ENCODE measurements around the gene NPPC.

Gene NPPC

DNA sequence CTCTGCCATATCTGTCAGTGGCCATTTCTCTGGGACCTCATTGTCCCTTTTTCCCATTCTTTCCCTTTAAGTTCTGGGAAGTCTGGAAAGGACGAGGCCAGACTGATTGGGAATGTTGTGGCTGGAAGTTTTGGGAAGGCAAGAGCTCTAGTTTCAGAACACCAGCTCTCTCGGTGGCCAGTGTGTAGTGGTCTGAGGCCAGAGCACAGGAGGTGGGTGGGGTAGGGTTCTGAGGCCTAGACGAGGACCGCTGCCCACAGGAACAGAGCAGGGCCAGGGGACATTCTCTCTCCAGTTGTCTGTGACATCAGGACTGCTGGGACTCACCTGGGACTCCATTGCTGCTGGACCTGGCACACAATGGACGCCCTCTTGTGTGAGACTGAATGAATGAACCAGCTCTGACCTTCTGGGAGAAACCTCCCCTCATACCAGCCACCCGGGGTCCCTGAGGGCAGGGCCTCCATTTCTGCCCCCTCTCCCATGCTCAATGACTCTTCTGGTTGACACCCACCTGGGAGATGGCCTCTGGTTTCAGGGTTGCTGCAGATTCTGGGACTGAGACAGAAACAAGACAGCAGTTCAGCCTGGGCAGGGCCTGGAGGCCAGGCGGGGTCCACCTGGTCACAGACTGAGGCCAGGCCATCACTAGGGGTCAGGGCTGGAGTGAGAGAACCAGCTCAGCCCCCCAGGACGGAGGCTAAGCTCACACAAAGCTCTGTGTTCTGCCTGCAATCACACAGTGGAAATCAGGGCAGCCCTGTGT, 8.4 kb upstream of the NPPC start:
- no peak for DNase-seq

DNA sequence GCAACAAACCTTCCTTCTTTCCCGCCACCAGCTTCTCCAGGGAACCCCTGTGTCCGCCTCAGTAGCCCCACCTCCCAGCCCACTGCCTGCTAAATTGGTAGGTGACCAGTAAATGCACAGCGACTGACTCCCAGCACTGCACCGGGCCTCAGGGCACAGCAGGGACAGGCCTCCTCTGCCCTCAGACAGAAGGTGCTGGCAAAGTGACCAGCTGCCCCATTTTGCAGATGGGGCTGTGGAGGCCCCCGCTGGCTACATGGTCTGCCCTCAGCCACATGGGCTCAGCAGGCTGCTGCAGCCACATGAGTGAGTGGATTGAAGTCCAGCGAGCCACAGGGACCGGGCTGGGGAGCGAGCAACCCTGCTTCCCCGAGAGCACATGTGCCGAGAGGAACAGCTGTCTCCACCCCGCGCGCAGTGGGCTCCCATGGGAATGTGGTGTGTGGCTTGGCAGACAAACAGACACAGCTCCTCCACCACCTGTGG, 7.8 kb upstream of the NPPC start:
- peak; percentile 32 to 67 for DNase-seq

DNA sequence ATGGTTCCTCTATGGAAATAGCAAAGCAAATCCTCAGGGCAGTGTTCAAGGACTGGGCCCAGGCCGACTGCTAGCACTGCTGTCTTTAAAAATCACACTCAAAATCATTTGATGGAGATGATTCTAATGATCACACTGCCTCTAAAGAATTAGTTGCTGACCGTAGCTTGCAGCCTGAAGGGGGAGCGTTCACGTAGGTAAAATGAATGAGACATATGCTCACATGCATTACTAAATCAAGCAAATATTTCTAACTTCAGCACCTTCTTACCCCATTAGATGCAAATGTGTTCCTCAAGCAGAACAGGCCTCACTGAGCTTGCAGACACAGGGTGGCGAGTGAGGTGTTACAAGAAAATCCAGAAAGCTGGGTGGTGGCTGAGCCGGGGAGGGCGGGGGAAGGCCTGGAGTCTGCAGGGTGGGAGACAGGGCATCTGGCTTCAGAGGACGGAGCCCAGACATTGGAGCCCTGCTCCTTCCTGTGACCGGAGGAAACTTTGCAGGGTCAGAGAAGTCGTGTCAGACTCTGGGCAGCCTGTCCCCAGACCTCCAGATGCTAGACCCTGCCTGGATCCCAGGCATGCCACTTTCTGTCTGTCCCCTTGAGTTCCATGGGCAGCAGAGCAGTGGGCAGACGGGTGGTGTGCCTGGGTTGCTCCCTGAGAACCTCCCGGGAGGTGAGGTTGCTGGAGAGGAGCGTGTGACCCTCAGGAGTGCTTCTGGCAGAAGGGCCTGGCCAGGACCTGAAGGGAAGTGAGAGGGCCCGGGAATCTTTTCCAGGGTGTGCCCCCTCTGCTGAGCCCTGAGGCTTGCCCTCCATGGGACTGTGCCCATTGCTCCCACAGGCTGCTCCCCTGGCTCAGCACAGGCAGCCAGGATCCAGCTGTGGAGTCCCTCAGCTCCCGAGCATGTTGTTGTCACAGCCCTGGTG, 7.1 kb upstream of the NPPC start:
- DNase-seq: peak in 1 of 2 experiments; percentile 7

DNA sequence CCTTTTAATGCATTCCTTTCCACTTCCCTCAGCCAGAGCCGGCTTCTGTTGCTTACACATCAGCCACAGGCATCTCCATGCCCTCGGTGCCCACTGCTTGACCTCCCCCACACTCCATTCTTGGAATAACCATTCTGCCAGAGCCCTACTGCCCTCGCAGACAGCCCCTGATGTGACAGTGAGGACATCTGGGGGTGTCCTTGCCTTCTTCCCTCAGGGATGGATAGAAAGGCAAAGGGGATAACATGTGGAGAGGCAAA, 6.4 kb upstream of the NPPC start:
- no peak for DNase-seq

DNA sequence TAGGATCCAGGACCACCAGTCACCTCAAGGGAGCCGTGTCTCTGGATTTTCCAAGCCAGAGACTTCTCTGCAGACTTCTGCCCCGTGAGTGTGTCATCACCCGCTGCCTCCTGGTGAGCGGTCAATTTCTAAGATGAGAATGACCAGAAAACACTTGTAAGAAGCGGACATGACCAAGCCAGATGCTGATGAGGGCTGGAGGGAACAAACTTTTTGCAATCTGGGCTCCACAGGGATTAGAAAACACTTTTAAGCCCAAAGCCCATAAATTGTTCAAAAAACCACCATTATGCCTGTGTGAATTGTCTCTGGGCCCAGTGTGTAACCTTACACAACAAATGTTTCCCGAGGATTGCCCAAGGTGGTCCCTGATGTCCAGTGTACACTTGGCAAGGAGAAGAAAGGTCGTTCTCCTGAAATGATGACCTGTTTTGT, 5.3 kb upstream of the NPPC start:
- DNase-seq: no peak

DNA sequence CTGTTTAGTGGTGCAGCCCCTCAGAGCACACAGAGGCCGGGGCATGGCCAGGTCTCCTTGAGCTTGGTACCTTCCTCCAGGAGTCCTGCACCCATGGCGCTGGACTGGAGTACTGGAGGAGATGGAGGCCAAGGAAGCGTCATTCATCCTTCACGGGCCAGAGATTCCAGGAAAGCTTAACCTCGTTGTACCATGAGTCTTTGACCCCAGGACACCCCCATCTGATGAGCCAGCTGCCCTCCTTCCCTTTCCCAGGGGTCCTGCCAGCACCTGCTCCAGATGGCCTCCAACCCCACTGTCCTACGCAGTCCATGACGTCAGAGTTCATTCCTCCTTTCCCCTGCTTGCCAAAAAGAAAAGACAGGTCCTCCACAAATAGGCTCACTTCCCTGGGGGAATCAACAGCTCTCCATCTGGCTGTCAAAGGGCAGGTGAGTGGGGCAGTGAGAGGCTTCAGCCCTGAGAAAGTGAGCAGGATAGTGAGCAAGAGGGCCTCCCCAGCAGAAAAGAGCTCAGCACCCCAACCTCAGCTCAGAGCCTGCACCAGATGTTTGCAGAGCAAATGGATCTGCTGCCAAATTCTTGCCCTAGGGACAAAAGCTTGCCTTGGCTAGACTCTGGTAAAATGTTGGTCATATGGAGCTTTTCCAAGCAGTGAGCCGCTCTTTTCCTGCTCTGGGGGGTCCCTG, 4.5 kb upstream of the NPPC start:
- no peak for DNase-seq

DNA sequence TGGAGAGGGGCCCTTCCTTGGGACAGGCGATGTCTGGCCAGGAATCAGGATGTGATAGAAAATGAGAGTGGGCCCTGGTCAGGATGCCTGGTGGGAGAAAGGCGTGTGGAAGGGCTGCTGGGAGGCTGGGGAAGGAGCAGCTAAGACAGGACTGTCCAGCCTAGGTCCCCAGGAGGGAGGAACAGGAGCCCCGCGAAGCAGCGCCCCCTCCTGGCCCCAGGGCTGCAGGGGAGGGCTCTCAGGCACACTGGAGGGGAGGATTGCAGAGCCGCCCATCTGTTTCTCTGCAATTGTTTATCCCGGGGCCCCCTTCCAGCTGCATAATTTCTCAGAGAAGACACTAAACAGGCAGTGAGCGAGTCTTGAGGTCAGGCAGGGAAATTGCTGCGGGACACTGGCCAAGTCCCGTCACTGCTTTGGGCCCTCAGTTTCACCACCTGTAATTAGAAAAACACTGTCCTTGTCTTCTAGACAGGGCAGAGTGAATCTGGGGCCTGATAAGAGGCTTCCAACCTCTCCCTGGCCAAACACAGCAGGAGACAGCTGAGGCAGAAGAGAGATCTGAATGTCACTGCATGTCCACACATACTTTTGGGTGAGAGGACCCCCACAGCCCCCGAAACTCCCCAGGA, 3.9 kb upstream of the NPPC start:
- DNase-seq: peak in 1 of 2 experiments; percentile 71

DNA sequence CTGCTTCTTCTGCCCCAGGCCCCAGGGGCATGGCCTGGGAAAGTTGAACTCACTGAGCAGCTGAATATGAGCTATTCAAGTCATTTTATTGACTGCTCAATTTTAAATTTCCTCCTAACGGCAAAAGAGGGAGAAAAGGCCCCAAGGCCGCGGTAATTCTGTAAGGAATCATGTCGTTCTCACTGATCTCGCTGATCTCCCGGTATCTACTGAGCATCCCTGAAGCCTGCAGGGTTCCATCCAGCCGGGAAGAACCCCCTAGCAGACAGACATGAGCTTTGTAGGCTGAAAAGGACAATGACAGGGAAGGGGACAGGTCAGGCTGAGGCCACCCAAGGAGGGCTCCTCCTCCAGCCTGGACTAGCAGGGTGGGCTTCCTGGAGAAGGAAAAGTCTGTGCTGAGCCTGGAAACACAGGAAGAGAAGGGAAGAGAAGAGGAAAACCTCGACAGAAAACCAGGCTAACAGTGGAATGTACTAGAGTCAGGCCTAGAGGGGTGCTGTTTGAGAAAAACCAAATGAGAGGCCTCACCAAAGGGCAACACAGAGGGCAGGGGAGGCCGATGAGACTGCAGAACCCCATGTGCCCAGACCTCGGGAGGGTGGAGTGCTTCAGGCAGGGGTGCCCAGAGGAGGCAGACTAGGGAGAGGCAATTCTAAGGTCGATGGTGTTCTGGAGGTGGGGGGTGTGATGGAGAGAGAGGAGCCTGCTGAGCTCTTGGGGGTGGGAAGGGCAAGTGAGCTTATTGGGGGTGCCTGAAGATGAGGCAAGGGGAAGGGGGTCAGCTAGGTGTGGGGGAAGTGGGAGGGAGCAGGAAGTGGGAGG, 2.9 kb upstream of the NPPC start:
- DNase-seq: no peak

DNA sequence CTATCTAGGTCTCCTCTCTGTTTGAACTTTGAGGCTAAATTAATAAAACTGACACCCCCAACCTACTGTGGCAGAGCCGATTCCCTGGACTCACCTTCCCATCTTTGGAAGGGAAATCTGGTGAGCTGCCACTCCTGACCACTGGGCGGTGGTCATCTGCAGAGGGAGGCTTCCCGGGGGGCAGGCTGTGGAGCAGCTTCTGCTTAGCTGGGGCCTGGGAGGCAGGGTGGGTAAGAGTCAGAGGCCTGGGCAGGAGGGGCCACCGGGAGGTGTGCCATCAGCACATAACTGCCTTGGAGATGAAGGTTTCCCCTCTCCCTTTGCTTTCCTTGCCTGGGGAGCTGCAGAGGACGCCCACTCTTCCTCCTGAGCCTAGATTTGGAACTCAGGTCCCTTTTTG, 2.3 kb upstream of the NPPC start:
- peak in 1 of 2 experiments; percentile 24 for DNase-seq

DNA sequence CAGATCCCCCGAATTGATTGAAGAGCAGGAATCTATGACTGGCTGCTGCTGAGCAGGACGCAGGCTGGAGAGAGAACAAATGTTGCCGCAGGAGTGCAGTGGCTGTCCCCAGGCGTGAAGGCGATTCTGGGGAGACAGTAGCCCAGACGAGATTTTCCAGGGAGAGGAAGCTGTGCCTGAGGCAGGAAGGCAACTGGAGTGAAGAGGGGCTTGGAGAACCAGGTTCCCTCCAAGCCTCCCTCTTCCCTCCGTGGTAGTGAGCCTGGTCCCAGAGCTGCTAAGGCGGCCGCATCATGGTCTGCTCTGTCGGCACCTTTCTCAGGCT, 1.3 kb upstream of the NPPC start:
- no peak for DNase-seq

DNA sequence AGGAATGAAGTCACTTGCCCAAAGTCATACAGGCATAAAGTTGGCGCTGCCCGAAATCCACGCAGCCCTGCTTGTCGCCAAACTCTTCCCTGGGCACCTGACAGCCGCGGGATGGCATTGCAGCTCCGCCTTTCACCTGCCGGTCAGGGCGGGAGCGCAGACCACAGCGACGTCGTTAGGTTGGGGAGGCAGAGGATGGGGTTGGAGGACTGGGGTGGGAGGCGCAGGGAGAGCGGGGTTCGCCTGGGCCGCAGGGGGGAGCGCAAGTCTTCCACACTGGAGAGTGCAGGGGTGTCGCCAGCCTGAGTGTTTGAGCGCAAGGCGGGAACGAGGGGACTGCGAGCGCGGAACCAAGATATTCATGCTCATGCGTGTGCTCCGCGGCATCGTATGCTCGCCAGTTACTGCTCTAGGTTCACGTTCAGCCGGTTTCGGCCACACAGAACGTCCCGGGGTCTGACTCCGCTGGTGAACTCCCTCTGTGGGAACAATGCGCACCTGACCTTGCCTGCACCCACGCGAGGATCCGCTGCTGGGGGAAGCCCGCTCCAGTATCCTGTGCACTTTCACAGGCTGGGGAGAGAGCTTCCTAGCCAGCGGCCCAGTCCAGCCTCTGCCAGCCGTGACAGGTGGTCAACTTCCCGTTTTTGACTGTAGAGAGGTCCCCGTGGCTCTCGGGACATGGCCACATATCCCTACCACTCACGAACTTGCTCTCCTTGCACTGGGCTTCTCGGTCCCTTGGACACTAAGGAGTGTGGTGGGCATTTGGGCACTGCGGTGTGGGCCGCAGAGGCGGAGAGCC, 767 bp upstream of the NPPC start:
- peak; percentile 28 to 71 for DNase-seq

DNA sequence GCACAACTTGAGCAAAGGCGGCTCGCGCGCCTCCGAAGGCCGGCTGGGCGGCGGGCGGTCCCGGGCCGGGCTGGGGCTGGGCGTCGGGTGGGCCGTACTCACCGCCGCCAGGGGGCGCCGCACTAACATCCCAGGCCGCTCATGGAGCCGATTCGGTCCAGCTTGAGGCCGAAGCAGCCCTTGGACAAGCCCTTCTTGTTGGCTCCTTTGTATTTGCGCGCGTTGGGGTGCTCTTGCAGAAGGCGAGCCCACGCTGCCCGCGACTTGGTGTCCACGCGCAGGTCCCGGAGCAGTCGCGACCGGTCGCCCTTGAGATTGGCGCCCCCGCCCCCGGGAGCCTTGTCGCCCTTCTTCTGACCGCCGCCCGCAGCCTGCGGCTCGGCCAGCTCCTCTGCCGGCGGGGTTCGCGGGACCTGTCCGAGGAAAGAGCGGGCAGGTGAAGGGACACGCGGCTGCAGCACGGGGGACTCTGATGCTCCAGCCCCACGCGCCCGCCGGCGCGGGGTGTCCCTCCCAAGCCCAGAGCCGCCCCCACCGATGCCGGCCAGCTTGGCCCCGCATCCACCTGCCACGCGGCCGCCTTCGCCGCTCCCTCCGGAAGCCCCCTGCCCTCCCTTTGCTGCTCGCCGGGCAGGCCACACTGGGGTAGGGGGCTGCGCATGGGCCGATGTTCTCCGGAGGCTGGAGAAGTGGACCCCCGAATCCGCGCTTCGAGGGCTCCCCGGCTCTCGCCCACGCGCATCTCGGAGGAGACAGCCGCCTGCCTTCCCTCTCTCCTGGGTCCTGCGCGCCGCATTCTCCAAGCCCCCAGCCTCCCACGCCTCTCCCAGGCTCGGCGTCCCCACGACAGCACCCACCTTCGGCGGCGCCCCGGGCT, 655 bp downstream of the NPPC start:
- DNase-seq: peak; percentile 35 to 79

DNA sequence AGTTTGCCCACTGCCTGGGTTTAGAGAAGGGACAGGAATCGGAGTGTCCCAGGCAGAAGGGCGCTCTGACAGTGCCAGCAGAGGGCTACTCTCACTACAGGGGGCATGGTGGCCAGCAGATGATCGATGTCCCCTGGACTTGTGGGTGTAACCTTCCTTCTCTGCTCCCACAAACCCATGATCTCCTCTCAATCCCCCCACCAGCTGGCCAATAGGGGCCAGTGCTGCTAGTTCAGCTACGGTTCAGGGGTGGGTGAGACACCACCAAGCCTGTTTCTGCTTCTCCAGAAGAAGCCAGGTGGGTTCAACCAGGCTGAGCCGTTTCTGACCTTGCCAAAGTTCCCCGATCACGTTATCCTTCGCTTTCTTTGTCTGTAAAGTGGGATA, 1.3 kb downstream of the NPPC start:
- no peak for DNase-seq

DNA sequence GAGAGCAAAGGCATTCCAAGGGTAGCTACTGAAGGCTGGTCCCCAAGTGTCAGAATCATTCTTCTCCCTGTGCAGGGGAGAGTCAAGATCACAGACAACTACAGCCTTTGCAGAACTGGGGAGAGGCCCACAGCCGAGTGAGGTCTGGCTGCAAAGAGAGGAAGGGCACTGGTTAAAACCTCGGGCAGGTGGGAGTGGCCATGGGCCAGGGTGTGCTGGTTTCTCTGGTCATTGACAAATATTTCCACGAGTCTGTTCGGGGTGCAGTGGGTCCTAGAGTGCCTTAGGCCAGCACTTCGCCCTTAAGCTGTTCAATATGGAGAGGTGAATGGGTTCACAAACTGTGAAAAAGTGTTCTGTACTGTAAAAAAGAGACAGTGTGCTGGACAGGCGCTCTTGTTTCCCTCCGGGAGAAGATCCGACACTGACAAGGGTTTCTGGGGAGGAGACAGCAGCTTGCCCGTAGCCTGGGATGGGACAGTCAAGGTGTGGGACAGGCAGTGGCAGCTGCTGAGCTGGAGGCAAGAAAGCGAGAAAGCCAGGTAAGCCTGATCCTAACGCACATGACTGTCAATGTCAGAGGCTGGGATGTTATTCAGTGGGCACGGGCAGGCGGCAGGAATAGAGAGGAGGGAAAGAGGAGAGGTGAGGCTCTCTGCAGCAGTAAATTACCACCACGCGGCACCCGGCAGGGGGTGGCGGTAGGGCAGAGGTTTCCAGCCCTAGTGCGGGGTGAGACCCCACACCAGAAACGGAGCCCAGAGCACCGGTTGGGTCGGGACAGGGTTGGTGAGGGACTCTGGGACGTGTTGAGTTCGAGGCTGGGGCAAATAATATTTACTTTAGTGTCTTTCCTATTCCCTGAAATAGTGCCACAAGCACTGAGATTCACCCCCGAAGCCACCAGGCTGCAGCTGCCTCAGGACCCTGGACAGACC, 2.0 kb downstream of the NPPC start:
- DNase-seq: no peak

DNA sequence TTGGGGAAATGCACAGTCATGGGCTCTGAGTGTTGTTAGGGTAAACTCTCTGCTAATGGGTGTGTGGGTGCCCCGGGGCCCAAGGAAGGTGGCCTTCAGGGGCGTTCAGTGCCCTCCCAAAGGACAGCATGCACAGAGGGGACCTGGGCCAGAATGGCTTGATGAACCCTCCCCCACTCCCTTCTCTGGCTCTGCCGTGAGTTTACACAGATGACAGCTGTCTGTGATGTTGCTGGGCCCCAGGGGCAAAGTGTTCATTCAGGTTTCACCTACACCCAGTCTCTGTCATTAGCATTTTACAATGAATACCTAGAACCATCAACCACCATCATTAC, 3.2 kb downstream of the NPPC start:
- DNase-seq: no peak

DNA sequence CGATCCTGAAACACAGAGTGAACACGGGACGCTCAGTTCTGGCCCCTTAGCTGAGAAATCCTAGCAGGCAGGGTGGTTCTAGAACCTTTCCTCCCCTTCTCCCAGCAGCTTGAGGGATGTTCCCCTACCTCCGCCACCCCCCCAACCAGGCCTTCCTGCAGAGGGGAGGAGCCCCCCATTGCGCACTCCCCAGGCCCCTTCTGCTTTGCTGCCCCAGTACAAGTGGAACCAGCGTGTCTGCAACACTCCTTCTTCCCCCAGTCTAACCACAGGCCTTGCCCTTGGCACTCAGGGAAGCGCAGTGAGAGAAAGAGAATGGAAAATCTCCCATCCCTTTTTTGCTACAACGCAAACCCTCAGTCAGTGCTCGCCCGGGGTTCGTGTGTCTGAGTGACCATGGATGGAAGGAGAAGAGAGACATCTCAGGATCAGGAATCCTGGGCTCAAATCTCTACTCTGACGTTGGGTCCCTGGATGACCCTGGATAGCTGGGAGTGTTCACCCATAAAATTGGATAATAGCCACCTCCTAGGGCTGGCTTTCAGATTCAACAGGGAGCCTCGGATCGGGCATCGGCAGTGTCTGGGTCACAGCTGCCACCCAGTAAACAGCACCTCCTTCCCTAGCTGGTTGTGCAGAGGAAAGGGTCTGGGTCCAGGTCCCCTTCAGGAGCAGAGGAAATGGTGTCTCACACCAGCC, 3.7 kb downstream of the NPPC start:
- no peak for DNase-seq

DNA sequence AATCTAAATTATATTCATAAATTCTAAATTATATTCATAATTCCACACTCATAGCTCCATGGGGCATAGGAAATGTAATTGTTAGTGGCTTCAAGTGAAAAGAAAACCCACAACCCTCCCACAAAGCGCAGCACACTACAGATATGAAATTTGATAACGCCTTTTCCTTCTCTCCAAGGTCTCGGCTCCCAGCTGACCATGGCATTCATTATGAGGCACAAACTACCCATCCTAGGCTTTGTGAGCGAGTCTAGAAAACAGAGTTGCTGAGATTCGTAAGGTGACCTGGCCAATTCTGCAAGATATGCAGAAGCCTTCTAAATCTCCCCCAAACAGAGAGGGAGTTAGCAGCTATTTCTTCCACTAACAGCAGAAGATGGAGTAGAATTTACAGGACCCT, 5.4 kb downstream of the NPPC start:
- DNase-seq: no peak

DNA sequence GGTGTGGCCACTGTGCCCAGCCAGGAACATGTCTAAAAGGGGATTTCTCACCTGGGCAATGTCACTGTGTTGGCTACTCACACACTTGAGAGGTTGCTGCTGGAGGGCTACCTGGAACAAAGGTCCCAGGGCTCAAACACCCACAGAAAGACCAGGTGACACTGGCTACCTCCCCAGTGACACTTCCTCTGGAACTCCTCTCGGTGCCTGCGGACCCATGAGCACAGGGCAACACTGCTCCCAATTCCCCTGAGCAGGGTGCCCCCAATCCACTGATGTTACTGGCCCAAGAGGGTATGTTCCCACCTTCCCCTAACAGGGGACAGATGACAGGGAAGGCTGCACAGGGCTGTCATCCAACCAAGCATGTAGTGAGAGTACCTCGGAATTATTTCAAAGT, 5.8 kb downstream of the NPPC start:
- no peak for DNase-seq
